HG02970 (cell line): ENCODE measurements around the gene ERMARD.

Source experiments
- ATAC-seq: cut with Tn5 transposase; IDR thresholded peaks from one replicate; pipeline ENCODE4 v1.9.1; 2021; ENCODE audit warnings: mild to moderate bottlenecking, moderate library complexity, moderate number of reproducible peaks; ENCODE audit not compliant: unreplicated experiment, low FRiP score

ERMARD gene

GRCh38 chr6:169780571-169781091 lies 29.2 kb downstream of the ERMARD start:
- ATAC-seq, result no peak

- ATAC-seq, result no peak
Observed at GRCh38 chr6:169782966-169783365, 31.5 kb downstream of the ERMARD start.

GRCh38 chr6:169783401-169783800 lies 32.0 kb downstream of the ERMARD start:
- ATAC-seq, result no peak

GRCh38 chr6:169783971-169784820 lies 32.8 kb downstream of the ERMARD start:
- ATAC-seq, result no peak

- no peak for ATAC-seq
Observed at GRCh38 chr6:169784821-169785340, 33.5 kb downstream of the ERMARD start.

- ATAC-seq, result no peak
Observed at GRCh38 chr6:169785566-169785965, 34.1 kb downstream of the ERMARD start.

- ATAC-seq, result no peak
Observed at GRCh38 chr6:169786349-169786748, 34.9 kb downstream of the ERMARD start.

GRCh38 chr6:169787797-169788196 lies 36.4 kb downstream of the ERMARD start:
- ATAC-seq, result no peak

- no peak for ATAC-seq
Observed at GRCh38 chr6:169788809-169789145, 37.4 kb downstream of the ERMARD start.

GRCh38 chr6:169789146-169789943 lies 37.9 kb downstream of the ERMARD start:
- ATAC-seq, result no peak

- ATAC-seq, result peak; percentile 95
Observed at GRCh38 chr6:169789944-169790927, 38.8 kb downstream of the ERMARD start.

GRCh38 chr6:169791721-169792131 lies 40.3 kb downstream of the ERMARD start:
- ATAC-seq, result no peak

- no peak for ATAC-seq
Observed at GRCh38 chr6:169792306-169793015, 41.0 kb downstream of the ERMARD start.

GRCh38 chr6:169793408-169793807 lies 42.0 kb downstream of the ERMARD start:
- ATAC-seq, result no peak

GRCh38 chr6:169794317-169795055 lies 43.1 kb downstream of the ERMARD start:
- ATAC-seq, result no peak

- no peak for ATAC-seq
Observed at GRCh38 chr6:169795196-169795595, 43.8 kb downstream of the ERMARD start.

- no peak for ATAC-seq
Observed at GRCh38 chr6:169798764-169799473, 47.5 kb downstream of the ERMARD start.

- no peak for ATAC-seq
Observed at GRCh38 chr6:169799474-169799926, 48.1 kb downstream of the ERMARD start.
